HG03095 (cell line): ENCODE data around the gene MYH8.

Source experiments
- ATAC-seq: cut with Tn5 transposase; IDR thresholded peaks from one replicate; pipeline ENCODE4 v1.9.1; 2021; ENCODE audit warnings: moderate library complexity; ENCODE audit not compliant: unreplicated experiment

Gene MYH8

DNA sequence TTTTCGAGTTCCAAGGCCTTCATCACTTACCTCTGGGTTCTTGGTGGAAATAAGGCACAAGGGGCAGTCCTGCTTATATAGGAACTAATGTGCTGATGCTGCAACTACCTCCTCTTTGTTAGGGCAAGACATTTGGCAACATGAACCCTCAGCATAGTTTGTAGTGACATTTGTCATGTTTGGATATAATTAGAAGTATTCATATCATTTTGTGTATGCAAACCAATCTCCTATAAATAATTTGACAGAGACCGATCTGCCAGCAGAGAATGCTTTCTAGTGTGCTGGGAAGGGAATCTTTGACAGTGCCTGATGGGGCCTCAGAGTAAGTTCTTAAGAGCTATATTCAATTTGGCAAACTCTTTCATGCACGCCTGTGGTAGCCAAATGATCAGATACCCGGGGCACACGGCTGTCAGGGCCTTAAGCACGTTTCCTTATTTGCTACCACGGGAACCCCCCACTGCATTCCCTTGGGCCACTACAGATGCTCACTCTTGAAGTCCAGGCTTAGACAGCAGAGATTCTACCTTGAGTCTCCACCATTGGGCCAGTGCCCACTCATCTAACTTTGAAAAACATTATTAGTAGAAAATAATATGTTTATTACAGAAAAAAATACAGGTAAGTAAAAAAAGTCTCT lies at the start of gene MYH8:
MYH8 (minus strand) TSS at position 51 of the 643 bp plus-strand sequence. CDS start 1,723 bp downstream, outside the sequence.
- no peak for ATAC-seq

DNA sequence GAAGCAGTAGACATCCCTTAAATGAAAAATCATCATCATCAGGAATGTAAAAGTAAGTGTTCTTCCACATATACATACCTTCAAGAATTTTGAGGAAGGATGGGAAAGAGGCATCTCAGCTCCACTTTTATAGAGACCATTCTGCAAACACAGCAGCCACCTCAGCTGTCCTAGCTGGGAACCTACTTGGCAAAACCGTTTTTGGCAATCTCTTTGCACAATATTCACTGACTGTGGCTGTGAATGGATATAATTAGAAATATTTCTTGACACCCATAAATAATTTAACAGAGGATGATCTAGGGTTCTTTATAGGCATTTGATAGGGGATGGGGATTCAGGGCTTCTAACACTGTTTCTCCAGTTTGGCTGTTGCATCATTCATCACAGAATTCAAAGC lies 47.7 kb upstream of the MYH8 start, which contains the start of gene MYH4:
MYH4 (minus strand) TSS at position 101 of the 400 bp plus-strand sequence. CDS start 2,814 bp downstream, outside the sequence.
- ATAC-seq = no peak

DNA sequence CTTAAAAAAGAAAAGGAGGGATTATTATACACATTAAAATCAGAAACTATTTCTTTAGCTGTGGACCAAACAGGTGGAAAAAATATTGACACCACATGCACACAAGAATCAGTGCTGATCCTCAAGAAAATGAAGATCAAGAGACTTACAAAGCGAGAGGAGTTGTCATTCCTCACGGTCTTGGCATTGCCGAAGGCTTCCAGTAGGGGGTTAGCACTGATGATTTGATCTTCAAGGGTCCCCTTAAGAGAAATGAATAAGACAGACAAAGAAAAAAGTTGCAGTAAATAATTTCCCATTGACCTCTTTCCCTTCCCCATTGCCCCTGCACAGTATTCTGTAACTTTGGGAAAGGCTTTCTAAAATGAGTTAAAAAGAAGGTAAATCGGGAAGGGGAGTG lies 41.7 kb upstream of the MYH8 start:
- ATAC-seq = no peak

DNA sequence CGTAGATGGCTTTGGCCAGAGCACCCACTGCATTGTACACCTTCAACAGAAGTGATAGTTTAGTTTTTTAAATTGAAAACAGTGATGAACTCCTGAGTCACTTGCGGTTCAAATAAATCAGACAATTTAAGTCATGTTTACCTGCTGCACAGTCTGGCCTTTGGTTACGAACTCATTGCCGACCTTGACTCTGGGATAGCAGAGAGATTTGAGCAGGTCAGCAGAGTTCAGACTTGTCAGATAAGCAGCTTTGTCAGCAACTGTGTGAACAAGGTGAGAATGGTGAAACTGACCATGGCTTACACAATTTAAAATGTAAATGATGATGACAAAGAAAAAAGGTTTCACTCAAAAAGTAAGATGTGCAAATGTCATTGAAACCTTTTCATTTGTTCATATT lies 38.3 kb upstream of the MYH8 start:
- ATAC-seq = no peak

DNA sequence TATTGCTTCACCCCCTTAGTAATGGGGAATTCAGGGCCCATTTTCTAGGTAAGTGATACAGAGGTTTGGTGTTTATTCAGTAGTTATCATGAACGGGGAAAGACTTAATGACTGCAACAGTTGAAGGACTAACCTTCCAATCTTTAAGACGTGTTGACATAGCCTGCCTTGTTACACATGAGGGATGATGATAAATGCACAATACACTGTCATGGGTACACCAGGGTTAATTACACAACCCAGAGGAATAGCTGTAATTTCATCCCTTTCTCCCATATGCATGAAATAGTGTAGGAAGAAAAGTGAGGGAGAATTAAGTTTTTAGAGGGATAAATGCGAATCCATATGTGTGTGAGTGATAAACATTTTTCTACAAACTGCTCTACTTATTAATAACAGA lies 37.0 kb upstream of the MYH8 start:
- ATAC-seq = no peak

DNA sequence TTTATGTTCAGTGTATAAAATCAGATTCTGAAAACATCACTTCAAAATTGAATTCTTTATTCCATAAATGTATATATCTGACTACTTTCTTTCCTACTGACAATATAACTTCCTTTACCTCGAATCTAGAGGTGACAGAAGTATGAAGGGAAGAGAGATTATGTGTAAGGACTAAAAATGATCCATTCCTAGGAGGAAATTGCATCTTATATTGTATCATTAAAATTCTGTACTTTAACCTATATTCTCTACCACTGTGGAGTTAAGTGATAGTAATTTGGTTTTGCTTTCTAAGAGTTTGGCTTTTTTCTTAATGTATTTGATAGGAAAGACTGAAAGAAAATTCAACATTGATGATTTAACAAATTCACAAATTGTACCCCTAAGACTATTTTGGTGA lies 36.2 kb upstream of the MYH8 start:
- ATAC-seq = no peak

DNA sequence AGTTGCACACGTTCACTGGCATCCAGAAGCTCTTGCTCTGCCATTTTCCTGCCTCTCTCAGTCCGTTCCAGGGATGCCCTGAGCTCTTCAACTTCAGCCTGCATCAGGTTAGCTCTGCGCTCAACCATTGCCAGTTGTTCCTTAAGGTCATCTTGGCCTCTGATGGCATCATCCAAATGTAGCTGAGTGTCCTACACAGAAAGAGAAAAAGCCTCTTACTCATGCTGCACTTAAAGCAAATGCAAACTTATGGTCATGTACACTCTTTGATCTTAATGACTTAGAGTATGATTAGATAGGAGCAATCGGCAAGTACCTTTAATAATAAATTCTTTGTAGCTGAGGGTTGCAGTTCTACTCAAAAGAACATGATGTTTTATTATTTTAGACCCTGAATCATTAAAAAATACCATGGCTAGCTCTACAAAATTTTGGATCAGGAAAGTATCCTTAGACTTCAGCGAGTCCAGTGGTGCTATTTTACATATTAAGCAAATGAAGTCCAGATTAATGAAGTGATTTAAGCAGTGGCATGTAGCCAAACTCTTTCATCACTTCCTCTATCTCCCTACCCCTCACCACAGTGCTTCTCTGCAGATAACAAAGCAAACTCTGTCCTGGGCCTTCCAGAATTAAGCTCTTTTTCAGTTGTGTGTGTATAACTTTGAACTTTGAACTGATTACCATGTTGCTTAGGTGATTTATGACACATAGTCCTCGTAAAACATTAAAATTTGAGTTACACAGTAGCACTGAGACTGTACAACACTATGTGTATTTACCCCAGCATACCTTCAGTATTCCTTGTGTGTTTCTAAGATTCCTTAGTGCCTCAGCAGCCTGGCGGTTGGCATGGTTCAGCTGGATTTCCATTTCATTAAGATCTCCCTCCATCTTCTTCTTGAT lies 25.5 kb upstream of the MYH8 start:
- no peak for ATAC-seq

DNA sequence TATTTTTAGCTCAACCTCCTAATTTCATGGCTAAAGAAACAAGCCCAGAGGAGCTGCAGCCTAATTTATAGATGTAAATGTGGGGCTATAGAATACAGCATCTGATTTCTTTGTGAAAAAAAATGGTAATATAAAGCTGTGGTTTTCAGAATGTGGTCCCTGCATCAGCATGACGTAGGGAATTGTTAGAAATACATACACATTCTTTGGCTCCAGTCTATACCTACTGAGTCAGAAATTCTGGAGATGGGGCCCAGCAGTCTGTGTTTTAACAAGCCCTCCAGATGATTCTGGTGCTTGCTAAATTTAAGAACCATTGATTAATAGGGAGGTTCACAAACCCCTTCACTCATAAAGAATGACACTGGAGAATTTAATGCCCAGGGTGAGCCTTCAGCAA lies 18.1 kb upstream of the MYH8 start:
- ATAC-seq = no peak

DNA sequence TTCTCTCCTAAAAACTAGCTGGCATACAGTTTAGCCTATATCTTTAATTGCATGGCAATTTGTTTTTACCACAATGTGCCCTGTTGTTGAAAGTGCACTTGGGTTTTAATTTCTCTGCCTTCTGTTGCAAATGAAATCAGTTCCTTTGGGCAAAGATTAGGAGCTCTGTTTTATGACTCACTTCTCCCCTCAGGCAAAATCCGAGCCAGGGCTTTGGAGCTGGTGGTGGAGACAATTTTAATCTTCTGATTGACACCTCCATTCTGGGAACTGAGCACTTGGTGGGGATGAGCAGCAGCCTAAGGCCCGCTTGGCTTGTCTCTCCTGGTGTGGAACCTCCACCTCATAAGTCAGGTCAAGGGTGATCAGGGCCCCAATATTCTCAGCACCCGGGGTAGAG lies 13.3 kb upstream of the MYH8 start:
- ATAC-seq = no peak

DNA sequence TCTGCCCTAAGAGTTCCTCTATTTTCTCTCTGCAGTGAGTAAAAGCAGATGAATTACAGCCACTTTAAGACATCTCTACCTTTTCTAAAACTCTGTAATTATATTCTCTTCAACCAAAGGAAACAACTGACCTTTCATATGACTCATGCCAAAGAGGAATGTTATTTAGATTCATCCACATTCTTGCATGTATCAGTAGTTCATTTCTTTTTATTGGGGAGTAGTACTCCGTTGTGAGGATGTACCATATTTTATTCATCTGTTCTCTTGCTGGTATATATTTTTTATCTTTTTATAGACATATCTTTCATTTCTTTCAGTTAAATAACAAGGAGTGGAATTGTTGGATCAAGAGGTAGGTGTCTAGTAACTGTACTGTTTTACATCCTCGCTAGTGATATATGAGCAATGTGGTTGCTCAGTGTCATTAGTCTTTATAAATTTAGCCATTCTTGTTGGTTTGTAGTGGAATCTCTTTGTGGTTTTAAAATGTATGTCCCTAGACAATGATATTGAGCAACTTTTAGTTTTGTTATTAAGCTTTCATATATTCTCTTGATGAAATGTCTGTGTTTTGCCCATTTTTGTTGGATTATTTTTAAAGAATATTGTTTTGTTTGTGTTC lies 7.8 kb upstream of the MYH8 start:
- no peak for ATAC-seq

DNA sequence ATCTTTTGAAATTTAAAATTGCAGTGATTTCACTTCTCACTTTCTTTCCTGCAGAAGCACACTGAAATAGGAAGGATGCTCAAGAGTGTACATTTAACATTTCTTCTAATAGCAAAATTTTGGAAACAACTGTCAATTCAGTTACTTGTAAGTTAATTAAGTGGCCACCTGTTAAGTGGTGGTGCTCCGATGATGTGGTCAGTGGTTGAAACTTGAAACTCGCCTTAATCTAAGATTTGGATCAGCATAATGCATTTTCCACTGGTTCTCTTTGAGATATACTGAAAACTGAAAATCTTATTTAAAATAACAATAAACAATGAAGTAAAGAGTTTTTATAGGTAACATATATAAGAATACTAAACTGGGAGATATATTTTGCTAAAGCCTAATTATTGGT lies 7.0 kb upstream of the MYH8 start:
- ATAC-seq = no peak

DNA sequence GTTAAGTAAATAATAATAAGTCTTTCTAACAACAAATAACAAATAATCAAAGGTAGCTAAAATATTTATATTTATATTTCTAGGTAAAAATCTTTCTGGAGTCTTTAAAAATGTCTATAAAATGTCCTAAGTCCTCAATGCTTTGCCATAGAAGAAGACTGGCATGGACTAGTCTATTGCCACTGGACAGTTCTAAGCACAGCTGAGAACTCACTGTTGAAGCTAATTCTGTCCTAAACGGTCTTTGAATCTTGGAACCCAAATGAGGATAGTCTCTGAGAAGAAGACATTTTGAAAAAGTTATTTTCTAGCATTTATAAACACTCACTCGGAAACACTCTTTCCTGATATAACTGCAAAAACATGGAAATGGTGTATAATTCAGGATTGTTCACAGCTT lies 539 bp downstream of the MYH8 start:
- ATAC-seq = no peak

DNA sequence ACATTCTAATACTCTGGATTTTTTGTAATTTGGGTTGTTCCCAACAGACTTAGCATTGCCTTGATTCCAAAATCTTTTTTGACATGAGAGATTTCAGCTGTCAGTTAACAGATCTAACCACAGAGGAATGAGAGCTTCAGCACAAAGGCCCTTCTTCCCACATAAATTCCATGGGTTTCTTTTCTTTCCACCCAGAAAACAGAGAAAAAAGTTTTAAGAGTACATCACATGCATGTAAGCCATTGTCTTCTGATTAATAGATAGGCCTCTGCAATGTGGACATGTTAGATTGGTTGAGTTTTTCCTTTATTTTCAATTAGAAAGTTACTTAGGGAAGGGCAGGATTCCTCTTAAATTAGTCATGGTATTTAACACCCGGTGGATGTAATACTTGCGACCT lies 939 bp downstream of the MYH8 start:
- ATAC-seq = no peak

DNA sequence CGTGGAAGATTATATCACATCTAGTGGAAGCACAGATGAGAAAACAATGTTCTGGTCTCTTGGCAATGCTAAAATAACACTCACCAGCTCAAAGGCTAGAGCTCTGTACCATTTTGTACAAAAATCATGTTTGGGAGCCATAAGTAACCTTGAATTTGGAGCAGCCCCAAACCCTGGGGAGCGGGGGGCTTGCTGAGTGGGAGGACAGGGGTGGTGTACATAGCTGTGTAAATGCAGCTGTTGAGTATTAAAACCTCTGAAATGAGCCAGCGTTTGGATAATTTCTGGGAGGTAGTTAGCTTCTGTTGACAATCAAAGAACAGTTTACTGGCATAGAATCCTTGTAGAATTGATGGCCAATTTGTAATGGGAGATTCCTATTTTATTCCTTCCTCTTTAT lies 4.3 kb downstream of the MYH8 start:
- no peak for ATAC-seq

DNA sequence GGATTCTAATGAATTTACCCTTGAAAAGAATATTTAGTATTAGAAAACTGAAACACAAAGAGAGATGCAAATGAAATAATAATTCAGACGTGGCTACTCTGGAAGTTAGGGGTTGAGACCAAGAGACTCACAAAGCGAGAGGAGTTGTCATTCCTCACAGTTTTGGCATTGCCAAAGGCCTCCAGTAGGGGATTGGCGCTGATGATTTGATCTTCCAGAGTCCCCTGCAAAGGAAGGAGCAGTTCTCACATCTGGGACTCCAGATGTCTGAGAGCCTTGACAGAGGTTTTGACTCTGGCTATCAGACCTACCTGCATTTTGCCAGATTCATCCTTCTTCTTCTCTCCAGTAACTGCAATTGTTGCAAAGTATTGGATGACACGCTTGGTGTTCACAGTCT lies 6.6 kb downstream of the MYH8 start:
- ATAC-seq = no peak

DNA sequence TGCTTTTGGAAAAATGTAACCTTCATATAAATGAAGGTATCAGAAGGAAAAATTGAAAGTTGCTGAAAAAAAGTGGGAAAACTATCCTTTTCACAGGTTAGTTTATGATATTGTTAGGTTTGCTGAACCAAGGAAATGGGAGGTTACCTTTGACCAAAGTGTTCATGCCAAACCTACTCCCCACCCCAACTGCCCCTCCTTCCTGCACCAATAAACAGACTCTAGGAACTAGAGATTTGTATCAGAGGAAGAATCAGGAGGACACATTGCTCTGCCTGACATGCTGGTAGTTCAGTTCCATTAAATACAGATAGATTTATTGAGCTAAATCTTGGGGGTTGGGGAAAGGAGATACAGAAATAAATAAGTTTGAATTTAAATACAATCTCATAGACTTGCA lies 18.2 kb downstream of the MYH8 start:
- no peak for ATAC-seq

DNA sequence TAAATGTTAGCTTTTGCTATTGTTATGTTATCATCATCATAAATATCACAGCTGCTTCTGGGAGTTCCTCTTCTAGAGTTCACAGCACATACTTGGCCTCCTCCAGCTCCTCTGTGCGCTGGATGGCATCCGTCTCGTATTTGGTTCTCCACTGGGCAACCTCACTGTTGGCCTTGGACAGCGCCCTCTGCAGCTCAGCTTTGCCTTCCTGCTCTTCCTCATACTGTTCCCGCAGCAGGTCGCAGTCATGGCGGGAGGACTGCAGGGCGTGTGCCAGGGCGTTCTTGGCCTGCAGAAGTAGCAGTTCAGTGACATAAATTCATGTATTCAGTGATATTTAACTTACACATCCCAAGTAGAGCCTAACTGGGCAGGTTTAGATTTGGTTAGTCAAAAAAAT lies 23.4 kb downstream of the MYH8 start:
- ATAC-seq = no peak

DNA sequence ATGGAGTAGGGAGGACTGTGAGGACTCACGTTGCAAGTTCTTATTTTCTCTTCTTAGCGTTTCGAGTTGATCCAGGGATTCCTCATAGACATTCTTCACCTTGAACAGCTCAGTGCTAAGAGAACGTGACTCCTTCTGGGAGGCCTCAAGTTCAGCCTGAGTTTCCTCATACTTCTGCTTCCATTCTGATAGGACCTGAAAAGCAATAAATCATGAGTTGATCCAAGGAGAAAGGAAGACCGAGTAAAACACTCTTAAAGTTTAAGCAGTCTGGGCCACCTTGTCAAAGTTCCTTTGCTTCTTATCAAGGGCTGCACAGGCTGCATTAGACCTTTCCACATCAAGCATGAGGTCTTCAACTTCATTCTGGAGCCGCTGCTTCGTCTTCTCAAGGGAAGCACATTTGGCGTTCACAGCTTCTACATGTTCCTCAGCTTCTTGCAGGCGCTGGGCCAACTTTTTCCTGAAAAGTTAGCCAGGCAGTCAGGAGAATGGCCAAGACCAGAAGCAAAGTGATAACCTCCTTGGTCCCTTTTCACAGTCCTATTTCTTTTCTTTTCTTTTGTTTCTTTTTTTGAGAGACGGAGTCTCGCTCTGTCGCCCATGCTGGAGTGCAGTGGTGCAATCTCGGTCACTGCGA lies 25.1 kb downstream of the MYH8 start:
- no peak for ATAC-seq

DNA sequence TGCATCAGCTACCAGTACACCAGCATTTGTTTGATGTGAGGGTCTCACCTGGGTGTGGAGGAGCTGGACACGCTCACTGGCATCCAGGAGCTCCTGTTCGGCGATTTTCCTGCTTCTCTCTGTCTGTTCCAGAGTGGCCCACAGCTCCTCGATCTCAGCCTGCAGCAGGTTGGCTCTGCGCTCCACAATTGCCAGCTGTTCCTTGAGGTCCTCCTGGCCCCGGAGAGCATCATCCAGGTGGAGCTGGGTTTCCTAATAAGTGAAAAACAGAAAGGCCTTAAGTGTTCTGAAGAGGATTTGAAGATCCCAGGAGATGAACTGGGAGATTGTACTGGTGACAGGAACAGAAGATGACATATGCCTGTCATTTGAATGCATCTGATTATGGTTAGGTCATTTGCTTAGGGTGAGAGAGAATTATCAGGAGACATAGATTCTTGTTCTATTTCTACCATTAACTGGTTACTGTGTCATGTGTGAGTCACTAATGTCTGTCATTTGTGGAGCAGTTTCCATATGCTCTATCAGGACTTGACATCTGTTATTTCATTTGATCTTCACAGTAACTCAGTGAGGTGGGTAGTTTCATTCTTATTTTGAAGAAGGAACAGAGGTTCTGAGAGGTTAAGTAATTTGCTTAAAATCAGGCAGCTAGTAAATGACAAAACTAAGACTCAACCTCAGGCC lies 27.4 kb downstream of the MYH8 start:
- no peak for ATAC-seq

DNA sequence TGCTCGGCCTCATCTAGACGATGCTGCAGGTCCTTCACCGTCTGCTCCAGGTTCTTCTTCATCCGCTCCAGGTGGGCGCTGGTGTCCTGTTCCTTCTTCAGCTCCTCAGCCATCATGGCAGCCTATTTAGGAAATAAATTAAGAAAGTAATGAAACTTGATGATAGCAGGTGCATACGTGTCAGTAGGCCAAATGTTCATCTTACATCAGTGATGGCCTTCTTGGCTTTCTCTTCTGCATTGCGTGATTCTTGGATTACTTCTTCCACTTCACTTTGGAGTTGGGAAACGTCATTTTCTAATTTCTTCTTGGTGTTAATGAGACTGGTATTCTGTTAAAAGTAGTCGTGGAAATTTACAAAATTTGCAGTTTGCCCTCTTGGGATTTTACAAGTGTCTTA lies 28.9 kb downstream of the MYH8 start:
- ATAC-seq = no peak

DNA sequence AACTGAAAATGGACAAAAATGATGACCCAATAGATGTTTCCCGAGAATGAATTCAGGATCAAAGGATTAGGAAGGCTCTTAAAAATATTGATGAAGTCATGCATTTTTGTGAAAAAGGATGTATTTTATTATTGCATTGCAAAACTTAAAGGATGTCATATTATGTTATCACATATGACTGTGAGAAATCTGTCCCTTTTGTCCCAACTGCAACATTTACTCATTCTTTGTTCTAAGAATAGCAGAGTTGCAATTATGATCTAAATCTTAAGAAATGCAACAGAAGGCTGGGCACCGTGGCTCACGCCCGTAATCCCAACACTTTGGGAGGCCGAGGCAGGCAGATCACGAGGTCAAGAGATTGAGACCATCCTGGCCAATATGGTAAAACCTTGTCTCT lies 35.9 kb downstream of the MYH8 start:
- ATAC-seq = no peak
